DOHH2 (cell line): ENCODE measurements around the gene PMFBP1.
A peak's percentile ranks its signal among the peaks of the same experiment; 100 is the strongest.

ENCODE experiments used
- H3F3A ChIP-seq: fragments of 200-600 bp; sonication (generic), shearing (Covaris generic); 2 replicates; pipeline ENCODE4 v1.6.0; 2016; ENCODE audit warnings: antibody characterized with exemption, mild to moderate bottlenecking; ENCODE audit not compliant: control insufficient read depth, insufficient read depth
- H3K27ac ChIP-seq: fragments of 200-600 bp; sonication (generic); 2 replicates; pipeline ENCODE4 v1.5.1; 2014; ENCODE audit warnings: low read depth, mild to moderate bottlenecking, low read length, moderate library complexity
- H3K27me3 ChIP-seq: fragments of 200-600 bp; sonication (generic); 2 replicates; pipeline ENCODE4 v1.6.1; 2014; ENCODE audit warnings: mild to moderate bottlenecking, low read length, mixed read lengths; ENCODE audit not compliant: control insufficient read depth
- H3K36me3 ChIP-seq: fragments of 200-600 bp; sonication (generic); 2 replicates; pipeline ENCODE4 v1.6.1; 2014; ENCODE audit warnings: mild to moderate bottlenecking, low read length, moderate library complexity, mixed read lengths; ENCODE audit not compliant: control insufficient read depth
- H3K4me1 ChIP-seq: fragments of 200-600 bp; sonication (generic); 2 replicates; pipeline ENCODE4 v1.6.1; 2014; ENCODE audit warnings: mild to moderate bottlenecking, low read length, mixed read lengths; ENCODE audit not compliant: control insufficient read depth
- H3K4me2 ChIP-seq: fragments of 200-600 bp; sonication (generic); 2 replicates; pipeline ENCODE4 v1.6.0; 2014; ENCODE audit warnings: mild to moderate bottlenecking, low read length, moderate library complexity
- H3K4me3 ChIP-seq: fragments of 200-600 bp; sonication (generic); 2 replicates; pipeline ENCODE4 v1.5.1; 2014; ENCODE audit warnings: mild to moderate bottlenecking, low read length, mixed read lengths
- H3K79me2 ChIP-seq: fragments of 200-600 bp; sonication (generic); 2 replicates; pipeline ENCODE4 v1.6.1; 2014; ENCODE audit warnings: mild to moderate bottlenecking, low read length, mixed read lengths; ENCODE audit not compliant: control insufficient read depth
- H3K9me2 ChIP-seq: fragments of 200-600 bp; sonication (generic); replicated peaks from 2 replicates; pipeline ENCODE4 v1.6.1; 2014; ENCODE audit warnings: mild to moderate bottlenecking, low read length, mixed read lengths; ENCODE audit not compliant: control insufficient read depth
- H3K9me3 ChIP-seq: fragments of 200-600 bp; sonication (generic); 2 replicates; pipeline ENCODE4 v1.6.1; 2014; ENCODE audit warnings: antibody characterized with exemption, low read length, mixed read lengths; ENCODE audit not compliant: control insufficient read depth, insufficient read depth
- H4K20me1 ChIP-seq: fragments of 200-600 bp; sonication (generic); 2 replicates; pipeline ENCODE4 v1.6.0; 2014; ENCODE audit warnings: low read depth, mild to moderate bottlenecking, antibody characterized with exemption, low read length, moderate library complexity; ENCODE audit not compliant: control insufficient read depth, insufficient read depth
- EZH2phosphoT487 ChIP-seq: fragments of 200-600 bp; sonication (generic); IDR thresholded peaks from 2 replicates; pipeline ENCODE4 v1.6.1; 2017; ENCODE audit warnings: borderline replicate concordance, mild to moderate bottlenecking, antibody characterized with exemption, low read length, moderate library complexity, mixed read lengths
- TF ChIP-seq, protein P1 (sequence below): fragments of 200-600 bp; sonication (generic); IDR thresholded peaks from one replicate; pipeline ENCODE4 v1.5.1; 2014; ENCODE audit warnings: antibody characterized with exemption, mild to moderate bottlenecking, low read depth, low read length; ENCODE audit not compliant: poor library complexity, severe bottlenecking

The PMFBP1 gene

DNA sequence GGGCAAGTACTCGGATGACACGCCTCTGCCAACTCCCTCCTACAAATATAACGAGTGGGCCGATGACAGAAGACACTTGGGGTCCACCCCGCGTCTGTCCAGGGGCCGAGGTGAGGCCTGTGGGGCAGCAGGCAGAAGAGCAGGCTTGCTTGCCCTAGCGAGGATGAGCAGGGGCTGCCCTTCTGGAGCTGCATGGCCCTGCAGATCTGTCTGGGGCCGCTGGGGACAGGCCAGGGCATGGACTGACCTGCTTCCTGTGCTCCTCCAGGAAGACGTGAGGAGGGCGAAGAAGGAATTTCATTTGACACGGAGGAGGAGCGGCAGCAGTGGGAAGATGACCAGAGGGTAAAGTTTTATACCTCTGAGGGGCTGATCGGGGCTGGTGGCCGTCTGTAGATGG is 73.0 kb downstream of the PMFBP1 start:
- H3K36me3 ChIP-seq = peaks cover 79% of the 10 kb centered on the region
- H3K27me3 ChIP-seq = no peaks in the 10 kb centered on the region
- H4K20me1 ChIP-seq = 0 out of 2 replicates have a peak, but pooled peaks cover 4% of the 10 kb centered on the region

DNA sequence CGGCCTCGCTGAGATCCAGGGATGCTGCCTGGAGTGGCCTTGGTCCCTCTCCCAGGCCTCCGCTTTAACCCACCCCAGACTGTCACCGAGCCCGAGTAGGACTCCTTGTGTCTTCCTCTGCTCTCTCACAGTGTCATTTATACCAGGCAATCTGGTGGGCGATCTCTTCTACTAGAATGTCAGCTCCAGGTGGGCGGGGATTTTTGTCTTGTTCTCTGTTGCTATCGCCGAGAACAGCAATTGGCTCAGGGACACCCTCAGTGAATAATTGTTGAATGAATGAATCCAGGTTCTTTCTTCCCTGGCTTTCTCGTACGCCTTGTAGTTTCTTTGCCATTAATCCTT is 77.7 kb downstream of the PMFBP1 start:
- Histone ChIP-seq H3K79me2 (peaks cover 56% of the 10 kb centered on the region), H3K4me3 (peak overlapping the region; percentile 80), H3K9me2 (no peaks in the 10 kb centered on the region), H3K27me3 (no peaks in the 10 kb centered on the region), H3K36me3 (peaks cover 46% of the 10 kb centered on the region), H3K9me3 (no peaks in the 10 kb centered on the region), H3K4me2 (peak overlapping the region; percentile 62), H3F3A (no peaks in the 10 kb centered on the region), H4K20me1 (0 out of 2 replicates have a peak, but pooled peaks cover 4% of the 10 kb centered on the region), H3K27ac (peak overlapping the region; percentile 34; the same call in 1 of the 2 replicates), H3K4me1 (peaks cover 20% of the 10 kb centered on the region)
- TF ChIP-seq, protein P1, sequence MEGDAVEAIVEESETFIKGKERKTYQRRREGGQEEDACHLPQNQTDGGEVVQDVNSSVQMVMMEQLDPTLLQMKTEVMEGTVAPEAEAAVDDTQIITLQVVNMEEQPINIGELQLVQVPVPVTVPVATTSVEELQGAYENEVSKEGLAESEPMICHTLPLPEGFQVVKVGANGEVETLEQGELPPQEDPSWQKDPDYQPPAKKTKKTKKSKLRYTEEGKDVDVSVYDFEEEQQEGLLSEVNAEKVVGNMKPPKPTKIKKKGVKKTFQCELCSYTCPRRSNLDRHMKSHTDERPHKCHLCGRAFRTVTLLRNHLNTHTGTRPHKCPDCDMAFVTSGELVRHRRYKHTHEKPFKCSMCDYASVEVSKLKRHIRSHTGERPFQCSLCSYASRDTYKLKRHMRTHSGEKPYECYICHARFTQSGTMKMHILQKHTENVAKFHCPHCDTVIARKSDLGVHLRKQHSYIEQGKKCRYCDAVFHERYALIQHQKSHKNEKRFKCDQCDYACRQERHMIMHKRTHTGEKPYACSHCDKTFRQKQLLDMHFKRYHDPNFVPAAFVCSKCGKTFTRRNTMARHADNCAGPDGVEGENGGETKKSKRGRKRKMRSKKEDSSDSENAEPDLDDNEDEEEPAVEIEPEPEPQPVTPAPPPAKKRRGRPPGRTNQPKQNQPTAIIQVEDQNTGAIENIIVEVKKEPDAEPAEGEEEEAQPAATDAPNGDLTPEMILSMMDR = no peak
- no peak for TF ChIP-seq EZH2phosphoT487

More for the DNA sequence above, 73.0 kb downstream of the PMFBP1 start:
- Histone ChIP-seq H3K27ac (no peak overlapping the region), H3F3A (no peaks in the 10 kb centered on the region), H3K9me2 (no peaks in the 10 kb centered on the region), H3K79me2 (peaks cover 27% of the 10 kb centered on the region), H3K4me2 (no peak overlapping the region), H3K9me3 (no peaks in the 10 kb centered on the region), H3K4me3 (no peak overlapping the region), H3K4me1 (peaks cover 13% of the 10 kb centered on the region)
- TF ChIP-seq, protein P1 = no peak
- no peak for TF ChIP-seq EZH2phosphoT487

DNA sequence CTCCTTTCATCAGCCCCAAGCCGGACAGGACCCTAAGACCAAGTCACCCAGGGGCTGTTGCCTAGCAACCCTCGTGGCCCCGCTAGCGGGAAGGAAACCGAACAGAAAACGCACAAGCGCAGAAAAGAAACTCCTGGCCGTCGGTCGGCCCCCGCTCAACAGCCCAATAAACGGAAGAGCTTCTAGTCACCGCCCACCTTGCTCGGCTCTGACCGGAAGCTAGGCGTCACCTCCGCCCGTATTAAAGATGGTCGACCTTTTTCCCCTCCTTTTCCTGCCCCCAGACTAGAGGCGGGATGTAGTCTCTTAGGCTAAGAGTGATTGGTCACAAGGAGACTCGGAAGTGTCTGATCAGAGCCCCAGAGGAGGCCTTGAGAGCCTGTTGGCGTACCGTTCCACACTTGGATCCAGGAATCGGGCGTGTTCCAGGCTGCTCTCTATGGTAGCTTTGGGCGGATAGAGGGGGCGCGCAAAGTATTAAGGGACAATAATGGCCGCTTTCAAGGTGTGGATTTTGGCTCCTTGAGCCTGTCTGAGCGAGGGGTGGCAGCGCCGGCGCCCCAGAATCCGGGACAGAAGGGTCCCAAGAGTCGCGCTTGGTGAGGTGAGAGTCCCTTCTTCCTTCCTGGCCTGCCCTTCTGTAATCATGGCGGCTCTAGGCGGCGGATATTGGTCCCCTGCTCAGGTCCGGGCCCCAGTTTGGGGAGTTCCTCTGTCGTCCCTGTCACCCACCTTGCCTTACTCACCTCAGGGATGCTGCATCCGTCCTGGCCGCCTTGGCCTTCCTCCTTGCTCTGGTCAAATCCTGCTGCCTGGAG is 78.3 kb downstream of the PMFBP1 start, which contains the start of the genes DHX38 and TXNL4B:
TSS of gene DHX38 (plus strand) at position 400 of the 818 bp plus-strand sequence. CDS start 2,311 bp downstream, outside the sequence.
TSS of gene TXNL4B (minus strand) at position 173 of the 818 bp plus-strand sequence. CDS start 2,871 bp downstream, outside the sequence.
- Histone ChIP-seq H4K20me1 (0 out of 2 replicates have a peak, but pooled peaks cover 4% of the 10 kb centered on the region), H3K9me3 (no peaks in the 10 kb centered on the region), H3K79me2 (peaks cover 56% of the 10 kb centered on the region), H3F3A (no peaks in the 10 kb centered on the region), H3K27me3 (no peaks in the 10 kb centered on the region), H3K4me1 (peaks cover 20% of the 10 kb centered on the region), H3K9me2 (no peaks in the 10 kb centered on the region), H3K4me2 (peak within 1 kb of the TSS; percentile 86), H3K4me3 (peak within 1 kb of the TSS; percentile 80), H3K36me3 (peaks cover 46% of the 10 kb centered on the region), H3K27ac (peak within 1 kb of the TSS; percentile 34)
- TF ChIP-seq, protein P1 = no peak
- TF ChIP-seq EZH2phosphoT487 = no peak
